Esophagus mucosa (tissue), 1 donor: ENCODE results near the gene SOWAHA. TPM values are rescaled to one million over a fixed set of nuclear protein-coding genes. Genes with fewer than 3 reads are reported as not detected.

ENCODE experiments used
- ATAC-seq: fragments of 200-7000 bp; cut with Tn5 transposase; one replicate; pipeline ENCODE4 v1.9.1; 2020
- total RNA-seq: library from RNA; stranded (reverse); gene quantifications from one replicate; pipeline ENCODE4 v1.2.4, GENCODE V29; 2023
- donor health status: DM: yes; HTN: yes; CAD: no.

The SOWAHA gene
- total RNA-seq, 1 donor from 2014 or later, result 0.04 TPM

- ATAC-seq, result no peak
These were observed 4.2 kb upstream of the SOWAHA start for GRCh38 chr5:132808866-132809265.

GRCh38 chr5:132810605-132811004 lies 2.5 kb upstream of the SOWAHA start:
- ATAC-seq, result no peak

GRCh38 chr5:132812123-132812765 lies 858 bp upstream of the SOWAHA start:
- no peak for ATAC-seq

DNA sequence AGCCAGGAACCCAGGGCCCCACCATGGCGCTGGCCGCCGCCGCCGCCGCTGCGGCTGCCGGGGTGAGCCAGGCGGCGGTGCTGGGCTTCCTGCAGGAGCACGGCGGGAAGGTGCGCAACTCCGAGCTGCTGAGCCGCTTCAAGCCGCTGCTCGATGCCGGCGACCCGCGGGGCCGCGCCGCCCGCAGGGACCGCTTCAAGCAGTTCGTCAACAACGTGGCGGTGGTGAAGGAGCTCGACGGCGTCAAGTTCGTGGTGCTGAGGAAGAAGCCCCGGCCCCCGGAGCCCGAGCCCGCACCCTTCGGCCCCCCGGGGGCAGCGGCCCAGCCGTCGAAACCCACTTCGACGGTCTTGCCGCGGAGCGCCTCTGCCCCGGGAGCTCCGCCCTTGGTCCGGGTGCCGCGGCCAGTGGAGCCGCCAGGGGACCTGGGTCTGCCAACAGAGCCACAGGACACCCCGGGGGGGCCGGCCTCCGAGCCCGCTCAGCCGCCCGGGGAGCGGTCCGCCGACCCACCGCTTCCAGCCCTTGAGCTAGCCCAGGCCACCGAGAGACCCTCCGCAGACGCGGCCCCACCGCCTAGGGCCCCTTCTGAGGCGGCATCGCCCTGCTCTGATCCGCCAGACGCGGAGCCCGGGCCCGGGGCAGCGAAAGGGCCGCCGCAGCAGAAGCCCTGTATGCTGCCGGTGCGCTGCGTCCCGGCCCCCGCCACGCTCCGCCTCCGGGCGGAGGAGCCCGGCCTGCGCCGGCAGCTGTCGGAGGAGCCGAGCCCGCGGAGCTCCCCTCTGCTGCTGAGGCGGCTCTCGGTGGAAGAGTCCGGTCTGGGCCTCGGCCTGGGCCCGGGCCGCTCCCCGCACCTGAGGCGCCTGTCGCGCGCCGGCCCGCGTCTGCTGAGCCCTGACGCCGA lies 749 bp downstream of the SOWAHA start:
- ATAC-seq, result peak; percentile 55

GRCh38 chr5:132814503-132815294 lies 1.6 kb downstream of the SOWAHA start:
- ATAC-seq, result no peak

GRCh38 chr5:132815454-132815853 lies 2.4 kb downstream of the SOWAHA start:
- no peak for ATAC-seq

GRCh38 chr5:132816083-132816482 lies 3.0 kb downstream of the SOWAHA start:
- no peak for ATAC-seq

DNA sequence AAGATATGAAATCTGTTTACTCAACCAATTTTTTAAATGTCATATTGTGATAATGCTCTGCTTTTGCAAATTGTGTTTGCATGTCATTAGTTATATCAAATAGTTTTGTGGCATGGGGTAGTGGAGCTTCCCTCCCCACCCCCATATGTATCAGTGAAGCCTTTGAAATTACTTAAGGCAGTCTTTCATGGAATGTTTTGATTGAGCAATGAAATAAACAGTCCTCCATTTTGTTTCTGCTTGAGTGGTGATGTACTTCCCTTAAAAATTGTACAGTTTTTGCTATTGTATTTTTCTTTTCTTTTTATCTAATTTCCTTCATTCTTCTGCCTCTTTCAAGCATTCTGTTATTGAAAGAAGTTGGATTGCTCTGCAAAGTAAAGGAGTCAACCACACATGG lies 3.5 kb downstream of the SOWAHA start:
- no peak for ATAC-seq

DNA sequence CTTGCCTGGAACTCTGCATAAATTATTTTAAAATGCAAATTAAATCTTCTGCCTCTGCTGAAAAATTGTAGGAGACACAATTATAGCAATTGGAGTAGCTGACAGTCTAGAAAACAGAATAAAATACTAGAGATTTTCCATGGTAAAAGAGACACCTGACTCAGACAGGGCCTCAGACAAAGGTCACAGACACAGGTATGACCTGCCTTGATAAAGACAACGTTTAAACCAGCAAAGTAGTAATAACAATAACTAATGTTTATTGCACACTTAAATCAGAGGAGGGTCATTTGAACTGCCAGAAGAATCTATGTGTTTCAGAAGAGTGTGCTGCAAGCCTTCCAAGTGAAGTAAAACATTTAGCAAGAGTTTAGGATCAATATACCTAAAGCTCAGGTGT lies 3.9 kb downstream of the SOWAHA start:
- ATAC-seq, result no peak

GRCh38 chr5:132819468-132819867 lies 6.4 kb downstream of the SOWAHA start:
- no peak for ATAC-seq

DNA sequence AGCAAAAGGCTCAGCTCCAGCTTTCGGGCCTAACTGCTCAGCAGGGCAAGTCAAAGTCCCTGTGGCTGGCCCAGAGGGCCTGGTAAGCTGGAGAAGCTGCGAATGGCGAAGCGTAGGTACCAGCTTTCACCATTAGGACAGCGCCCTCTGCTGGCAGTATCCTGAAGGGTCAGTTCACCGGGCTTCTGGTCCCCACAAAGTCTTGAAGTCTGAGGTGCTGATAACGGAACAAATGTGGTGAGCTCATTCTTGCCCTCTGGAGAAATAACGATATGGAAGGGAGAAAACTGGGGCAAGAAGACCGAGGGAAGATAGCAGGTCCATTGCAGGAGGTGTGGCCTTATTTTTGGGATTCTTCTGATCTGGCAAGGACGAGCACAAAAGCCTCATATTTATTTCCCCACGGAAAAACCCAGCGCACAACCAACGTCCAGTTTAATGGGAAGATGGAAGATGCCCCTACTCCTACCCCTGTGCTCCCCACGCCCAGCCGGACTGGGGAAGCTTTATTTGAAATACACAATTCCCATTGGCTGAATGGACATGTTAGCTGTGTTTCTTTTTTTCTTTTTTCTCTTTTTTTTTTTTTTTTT lies 7.2 kb downstream of the SOWAHA start:
- ATAC-seq, result peak; percentile 88

- ATAC-seq, result no peak
These were observed 8.2 kb downstream of the SOWAHA start for GRCh38 chr5:132821350-132821749.

- ATAC-seq, result no peak
These were observed 8.7 kb downstream of the SOWAHA start for GRCh38 chr5:132821791-132822190.

DNA sequence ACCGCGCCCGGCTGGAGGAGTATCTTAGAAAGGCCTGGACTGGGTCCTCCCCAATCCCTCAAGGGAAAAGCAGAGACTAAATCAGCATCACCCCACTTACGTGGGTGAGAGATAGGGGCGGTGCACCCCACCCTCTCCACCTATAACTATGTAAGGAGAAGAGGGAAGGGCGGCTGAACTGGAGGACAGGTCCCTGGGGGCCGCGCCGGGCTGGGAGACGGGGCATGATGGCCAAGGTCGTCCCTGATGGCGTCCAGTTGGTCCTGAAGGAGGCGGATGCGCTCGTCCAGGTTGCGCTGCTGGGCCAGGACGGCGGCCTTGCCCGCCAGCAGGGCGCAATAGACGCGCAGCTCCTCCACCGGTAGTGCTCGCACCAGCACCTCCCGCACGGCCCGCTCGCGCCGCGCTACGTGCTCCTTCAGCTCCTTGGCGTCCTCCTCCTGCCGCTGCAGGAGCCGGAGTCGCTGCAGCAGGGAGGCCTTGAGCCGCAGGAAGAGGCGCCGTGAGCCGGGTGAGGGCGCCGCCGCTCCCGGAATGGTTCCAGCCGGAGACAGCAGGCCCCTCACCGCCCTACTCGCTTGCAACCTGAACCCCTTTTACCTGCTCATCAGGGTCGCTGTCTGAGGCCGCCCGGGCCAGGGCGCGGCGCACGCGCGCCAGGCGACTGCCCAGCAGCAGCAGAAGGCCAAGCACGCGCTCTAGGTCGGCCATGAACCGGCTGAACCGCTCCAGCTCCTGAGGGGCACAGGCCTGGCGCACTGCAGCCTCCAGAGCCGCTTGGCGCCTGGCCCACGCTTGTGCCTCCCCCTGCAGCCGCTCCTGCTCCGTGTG lies 9.8 kb downstream of the SOWAHA start:
- ATAC-seq, result peak; percentile 63

- no peak for ATAC-seq
These were observed 10.5 kb downstream of the SOWAHA start for GRCh38 chr5:132823481-132824050.

DNA sequence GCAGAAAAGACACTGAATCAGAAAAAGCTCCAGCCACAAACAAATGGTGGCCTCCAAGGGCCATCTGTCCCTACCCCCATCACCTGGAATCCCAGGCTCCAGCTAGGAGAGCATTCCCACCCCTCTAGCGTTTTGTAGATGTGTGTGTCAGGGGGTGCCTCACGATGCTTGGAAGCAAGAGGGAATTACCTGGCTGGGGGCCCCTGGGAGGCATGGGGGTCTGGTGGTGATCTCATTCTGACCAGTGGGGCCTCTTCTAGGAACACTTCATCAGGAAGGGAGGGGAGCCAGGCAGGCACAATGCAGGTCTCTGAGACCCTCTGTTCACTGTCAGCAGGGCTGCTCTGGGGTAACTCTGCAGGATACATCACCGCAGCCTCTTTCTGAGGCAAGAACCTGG lies 11.3 kb downstream of the SOWAHA start:
- ATAC-seq, result no peak

DNA sequence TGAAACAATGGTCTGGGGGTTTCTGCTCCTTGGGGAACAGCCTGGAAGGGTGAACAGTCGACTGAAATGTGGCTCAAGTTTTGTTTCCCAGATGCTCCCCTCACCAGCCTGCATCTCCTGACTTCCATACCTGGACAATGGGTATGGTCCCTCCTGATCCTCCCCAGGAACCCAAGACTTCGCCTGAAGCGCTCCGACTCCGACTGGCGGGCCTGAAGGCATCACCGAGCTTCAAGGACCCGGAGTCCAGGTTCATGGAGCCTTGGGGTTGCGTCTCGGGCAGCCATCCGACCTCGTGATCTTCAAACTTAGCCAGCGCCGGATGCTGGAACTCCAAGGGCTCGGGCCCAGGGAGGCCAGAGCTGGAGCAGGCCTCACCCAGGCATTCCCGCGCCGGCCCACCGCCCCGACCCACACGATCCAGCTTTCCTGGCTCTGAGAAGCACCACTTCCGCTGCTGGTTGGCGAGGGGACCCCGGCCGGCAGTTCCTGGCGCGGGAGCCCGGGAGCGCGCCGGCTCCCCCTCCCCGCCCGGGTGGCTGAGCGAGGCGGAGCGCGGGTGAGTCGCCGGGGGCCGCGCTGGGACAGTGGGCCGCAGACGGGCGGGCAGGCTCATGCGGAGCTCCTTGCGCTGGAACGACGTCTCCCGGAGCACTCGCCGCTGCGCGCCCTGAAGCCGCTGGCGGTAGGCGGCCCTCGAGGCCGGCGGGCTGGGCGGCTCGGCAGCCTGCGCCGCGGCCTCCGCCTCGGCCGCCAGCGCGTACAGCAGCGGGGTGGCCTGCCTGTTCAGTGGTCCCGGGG lies 12.1 kb downstream of the SOWAHA start:
- no peak for ATAC-seq

- ATAC-seq, result no peak
These were observed 12.8 kb downstream of the SOWAHA start for GRCh38 chr5:132825834-132826391.

DNA sequence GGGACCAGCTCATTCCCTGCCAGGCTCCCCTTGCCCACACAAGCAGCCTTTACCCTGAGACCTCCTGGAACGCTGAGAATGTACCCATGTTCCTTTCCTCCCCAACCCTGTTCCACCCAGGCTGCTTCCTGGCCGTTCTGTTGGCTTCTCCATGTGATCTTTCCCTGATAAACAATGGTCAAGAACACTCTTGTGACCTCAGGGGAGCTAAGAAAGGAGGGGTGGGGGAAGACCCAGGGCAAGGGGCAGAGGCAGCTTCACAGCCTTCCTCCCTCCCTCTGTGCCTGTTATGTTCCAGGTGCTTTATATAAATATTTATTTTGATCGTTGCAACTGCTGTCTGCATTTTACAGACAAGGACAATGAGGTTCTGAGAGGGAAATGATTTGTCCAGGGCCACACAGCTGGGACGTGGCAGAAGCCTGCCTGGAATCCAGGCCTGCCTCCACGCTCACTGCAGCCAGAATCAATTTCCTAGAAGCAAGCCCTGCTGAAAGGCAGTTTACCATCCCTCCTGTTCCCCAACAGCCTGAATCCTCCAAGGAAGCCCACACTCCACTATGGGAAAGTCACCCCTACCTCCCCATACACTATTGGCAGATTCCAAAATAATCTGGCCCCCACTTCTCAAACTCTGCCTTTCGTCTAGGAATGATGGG lies 13.5 kb downstream of the SOWAHA start:
- no peak for ATAC-seq
